HL-60 (cell line): ENCODE data around the gene S1PR3.

Experiments used
- DNase-seq, 2 experiments: peaks; one replicate each; pipeline ENCODE4 v3.0.0-alpha.2; 2010 to 2020; ENCODE audit warnings: low read depth in 1 of 2, low spot score in 1 of 2
- H3K27ac ChIP-seq: fragments of 250-450 bp; sonication (Bioruptor Pico); replicated peaks from 2 replicates; pipeline ENCODE4 v1.5.1; 2020; ENCODE audit warnings: mild to moderate bottlenecking, moderate library complexity
- H3K27me3 ChIP-seq: fragments of 250-450 bp; sonication (Bioruptor Pico); 2 replicates; pipeline ENCODE4 v1.5.1; 2021; ENCODE audit warnings: mild to moderate bottlenecking, moderate library complexity; ENCODE audit not compliant: insufficient read depth, poor library complexity, severe bottlenecking
- H3K4me3 ChIP-seq: replicated peaks from 2 replicates; pipeline ENCODE4 v1.5.1; 2011; ENCODE audit warnings: mild to moderate bottlenecking, control low read depth, low read length; ENCODE audit not compliant: insufficient read depth
- CTCF ChIP-seq: IDR thresholded peaks from one replicate; pipeline ENCODE4 v1.5.1; 2011; ENCODE audit warnings: low read length, control low read depth, inconsistent platforms; ENCODE audit not compliant: insufficient read depth
- GABPA ChIP-seq: IDR thresholded peaks from 2 replicates; pipeline ENCODE4 v1.6.1; 2012; ENCODE audit warnings: low read depth
- POLR2AphosphoS5 ChIP-seq: IDR thresholded peaks from 2 replicates; pipeline ENCODE4 v1.6.1; 2012; ENCODE audit warnings: low read depth
- REST ChIP-seq: IDR thresholded peaks from 2 replicates; pipeline ENCODE4 v1.6.1; 2012; ENCODE audit warnings: low read depth; ENCODE audit not compliant: insufficient replicate concordance
- SPI1 ChIP-seq: IDR thresholded peaks from 2 replicates; pipeline ENCODE4 v1.6.1; 2012; ENCODE audit warnings: low read depth, mild to moderate bottlenecking, borderline replicate concordance

S1PR3 gene

GRCh38 chr9:89005323-89005722 is 14.1 kb downstream of the S1PR3 start:
- no peak for TF ChIP-seq CTCF
- no peak for TF ChIP-seq GABPA
- no peak for TF ChIP-seq SPI1
- no peak for TF ChIP-seq REST
- TF ChIP-seq POLR2AphosphoS5 = no peak
- DNase-seq = no peak
- no peaks in the 10 kb centered on the region for H3K27me3 ChIP-seq
- H3K27ac ChIP-seq = no peak overlapping the region
- no peak overlapping the region for H3K4me3 ChIP-seq

GRCh38 chr9:89006267-89006666 is 15.0 kb downstream of the S1PR3 start:
- H3K27ac ChIP-seq = no peak overlapping the region
- no peaks in the 10 kb centered on the region for H3K27me3 ChIP-seq
- TF ChIP-seq GABPA (no peak), SPI1 (no peak), POLR2AphosphoS5 (no peak), CTCF (no peak), REST (no peak)
- no peak overlapping the region for H3K4me3 ChIP-seq
- DNase-seq = no peak

DNA sequence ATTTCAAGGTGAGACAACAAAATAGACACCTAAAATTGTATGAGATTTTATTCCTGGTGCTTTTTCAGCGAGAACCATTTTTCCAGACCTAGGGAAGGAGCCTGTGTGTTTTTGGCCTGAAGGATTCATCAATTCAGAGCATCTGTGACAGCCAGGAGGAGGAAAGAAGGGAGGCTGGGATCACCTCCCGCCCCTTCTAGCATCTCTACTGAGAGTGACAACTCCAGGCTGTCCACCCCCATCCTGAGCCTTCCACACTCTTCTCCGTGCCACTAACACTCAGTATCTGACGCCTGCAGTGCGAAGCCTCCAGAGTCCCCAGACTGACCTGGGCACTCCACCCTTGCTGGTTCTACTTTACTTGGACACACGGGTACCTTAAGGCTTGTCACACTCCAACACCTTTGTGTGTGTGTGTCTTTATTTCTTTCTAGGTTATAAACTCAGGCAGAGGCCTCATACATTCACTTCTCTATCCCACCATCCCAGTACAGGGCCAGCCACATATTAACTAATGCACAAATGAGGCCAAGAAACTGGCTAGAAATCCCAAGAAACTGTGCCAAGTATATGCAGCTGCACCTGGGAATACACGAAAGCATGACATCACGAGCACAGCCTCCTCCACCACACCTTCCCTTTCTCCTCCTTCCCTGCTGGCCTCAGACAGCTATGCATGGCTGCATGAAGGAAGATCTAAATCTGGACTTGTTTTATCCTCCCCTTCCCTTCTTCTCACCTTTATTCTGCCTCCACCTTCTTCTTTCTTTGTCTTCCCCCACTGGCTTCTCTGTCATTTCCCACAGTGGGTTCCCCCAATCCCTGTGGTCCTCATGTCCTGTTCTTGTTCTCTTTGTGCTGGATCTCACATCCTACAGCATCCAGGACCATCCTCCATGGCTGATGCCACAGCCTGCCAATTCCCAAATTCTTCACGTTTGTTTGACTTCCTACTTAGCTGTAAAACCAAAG is 16.0 kb downstream of the S1PR3 start:
- no peak for TF ChIP-seq POLR2AphosphoS5
- Histone ChIP-seq H3K4me3 (no peak overlapping the region), H3K27me3 (no peaks in the 10 kb centered on the region), H3K27ac (no peak overlapping the region)
- no peak for DNase-seq

- DNase-seq = no peak
- peak overlapping the region; percentile 60 for H3K27ac ChIP-seq
- no peak for TF ChIP-seq CTCF
- TF ChIP-seq REST = no peak
- TF ChIP-seq SPI1 = no peak
- TF ChIP-seq GABPA = no peak
- no peak for TF ChIP-seq POLR2AphosphoS5
- H3K27me3 ChIP-seq = no peaks in the 10 kb centered on the region
- no peak overlapping the region for H3K4me3 ChIP-seq
These were observed 16.9 kb downstream of the S1PR3 start for GRCh38 chr9:89008055-89008743.
